ENCODE results near the gene RHOH.

DNA sequence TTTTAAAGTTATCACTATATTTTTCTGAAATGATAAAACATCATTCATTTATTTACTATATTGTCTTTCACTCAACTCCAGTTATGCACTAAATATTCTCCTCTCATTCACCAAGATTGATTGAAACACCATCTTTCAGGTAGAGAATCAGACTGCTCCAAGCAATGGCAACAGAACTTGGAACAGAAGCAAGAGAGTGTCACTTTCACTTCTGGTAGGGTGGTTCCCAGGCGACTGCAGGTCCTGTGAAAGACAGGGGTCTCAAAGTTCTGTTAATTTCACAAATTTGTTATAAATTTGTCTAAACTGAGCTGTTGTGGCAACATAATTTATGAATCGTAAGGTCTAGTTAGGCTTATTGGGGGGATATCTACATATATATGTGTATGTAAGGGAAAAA, 47.8 kb downstream of the RHOH start:
- TF ChIP-seq, protein P1, sequence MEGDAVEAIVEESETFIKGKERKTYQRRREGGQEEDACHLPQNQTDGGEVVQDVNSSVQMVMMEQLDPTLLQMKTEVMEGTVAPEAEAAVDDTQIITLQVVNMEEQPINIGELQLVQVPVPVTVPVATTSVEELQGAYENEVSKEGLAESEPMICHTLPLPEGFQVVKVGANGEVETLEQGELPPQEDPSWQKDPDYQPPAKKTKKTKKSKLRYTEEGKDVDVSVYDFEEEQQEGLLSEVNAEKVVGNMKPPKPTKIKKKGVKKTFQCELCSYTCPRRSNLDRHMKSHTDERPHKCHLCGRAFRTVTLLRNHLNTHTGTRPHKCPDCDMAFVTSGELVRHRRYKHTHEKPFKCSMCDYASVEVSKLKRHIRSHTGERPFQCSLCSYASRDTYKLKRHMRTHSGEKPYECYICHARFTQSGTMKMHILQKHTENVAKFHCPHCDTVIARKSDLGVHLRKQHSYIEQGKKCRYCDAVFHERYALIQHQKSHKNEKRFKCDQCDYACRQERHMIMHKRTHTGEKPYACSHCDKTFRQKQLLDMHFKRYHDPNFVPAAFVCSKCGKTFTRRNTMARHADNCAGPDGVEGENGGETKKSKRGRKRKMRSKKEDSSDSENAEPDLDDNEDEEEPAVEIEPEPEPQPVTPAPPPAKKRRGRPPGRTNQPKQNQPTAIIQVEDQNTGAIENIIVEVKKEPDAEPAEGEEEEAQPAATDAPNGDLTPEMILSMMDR (IDR thresholded peaks at IDR 0.05), result no peak
- no peak for TF ChIP-seq POLR2A (IDR thresholded peaks at IDR 0.05)
